GM10248 (cell line): Measurements from ENCODE around the gene SERINC5.

Source experiments
- CTCF ChIA-PET: fragments of 300-600 bp; sonication (Branson Sonifier 250); formaldehyde crosslinking; extraction: SDS; loops from one replicate; lab custom pipeline; 2021; ENCODE audit warnings: antibody characterized with exemption; lab: Yijun Ruan, JAX
- POLR2A ChIA-PET: fragments of 350-650 bp; sonication (Branson Sonifier 250); formaldehyde crosslinking; extraction: SDS; loops from one replicate; lab custom pipeline; 2020; ENCODE audit warnings: antibody characterized with exemption; lab: Yijun Ruan, JAX
- DNase-seq: peaks from one replicate; pipeline ENCODE4 v3.0.0; 2012; ENCODE audit errors: extremely low spot score
- TF ChIP-seq, protein P1 (sequence below): IDR thresholded peaks from 2 replicates; pipeline ENCODE4 v1.5.1; 2012; ENCODE audit warnings: mild to moderate bottlenecking, low read depth; ENCODE audit errors: extremely low read depth, missing control alignments, control extremely low read depth

The SERINC5 gene

DNA sequence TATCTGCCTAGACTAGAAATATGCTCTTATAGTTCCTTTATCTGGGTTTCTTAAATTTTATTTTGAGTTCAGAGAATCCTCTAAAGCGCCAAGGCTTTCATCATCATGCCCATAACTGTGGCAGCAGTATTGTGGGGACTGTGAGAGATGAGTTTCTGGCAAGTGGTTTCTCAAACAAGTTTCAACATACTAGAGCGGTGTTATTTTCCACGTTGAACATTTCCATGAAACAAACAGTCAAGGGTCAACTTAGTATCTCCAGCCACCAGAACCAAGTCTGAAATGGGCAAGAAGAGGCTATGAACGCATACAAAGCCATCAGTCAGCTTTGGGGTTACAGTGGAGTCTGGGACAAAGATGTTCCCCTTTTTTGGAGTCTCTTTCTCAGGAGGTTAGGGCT, 40.3 kb downstream of the SERINC5 start:
- CTCF ChIA-PET = interaction anchor here (1.5 kb wide), 1 partner anchor 10 kb away, joined by 6 read pairs; no protein-coding TSS in a partner anchor
- POLR2A ChIA-PET = no interaction called here
- no peak for DNase-seq
- TF ChIP-seq, protein P1, sequence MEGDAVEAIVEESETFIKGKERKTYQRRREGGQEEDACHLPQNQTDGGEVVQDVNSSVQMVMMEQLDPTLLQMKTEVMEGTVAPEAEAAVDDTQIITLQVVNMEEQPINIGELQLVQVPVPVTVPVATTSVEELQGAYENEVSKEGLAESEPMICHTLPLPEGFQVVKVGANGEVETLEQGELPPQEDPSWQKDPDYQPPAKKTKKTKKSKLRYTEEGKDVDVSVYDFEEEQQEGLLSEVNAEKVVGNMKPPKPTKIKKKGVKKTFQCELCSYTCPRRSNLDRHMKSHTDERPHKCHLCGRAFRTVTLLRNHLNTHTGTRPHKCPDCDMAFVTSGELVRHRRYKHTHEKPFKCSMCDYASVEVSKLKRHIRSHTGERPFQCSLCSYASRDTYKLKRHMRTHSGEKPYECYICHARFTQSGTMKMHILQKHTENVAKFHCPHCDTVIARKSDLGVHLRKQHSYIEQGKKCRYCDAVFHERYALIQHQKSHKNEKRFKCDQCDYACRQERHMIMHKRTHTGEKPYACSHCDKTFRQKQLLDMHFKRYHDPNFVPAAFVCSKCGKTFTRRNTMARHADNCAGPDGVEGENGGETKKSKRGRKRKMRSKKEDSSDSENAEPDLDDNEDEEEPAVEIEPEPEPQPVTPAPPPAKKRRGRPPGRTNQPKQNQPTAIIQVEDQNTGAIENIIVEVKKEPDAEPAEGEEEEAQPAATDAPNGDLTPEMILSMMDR = no peak

GRCh38 chr5:80213466-80213865, 42.4 kb downstream of the SERINC5 start:
- ChIA-PET POLR2A (no interaction called here), CTCF (interaction anchor here (1.2 to 1.8 kb wide), 2 partner anchors 9 to 122 kb away, joined by 4 read pairs; no protein-coding TSS in a partner anchor)
- TF ChIP-seq, protein P1 = no peak
- no peak for DNase-seq

DNA sequence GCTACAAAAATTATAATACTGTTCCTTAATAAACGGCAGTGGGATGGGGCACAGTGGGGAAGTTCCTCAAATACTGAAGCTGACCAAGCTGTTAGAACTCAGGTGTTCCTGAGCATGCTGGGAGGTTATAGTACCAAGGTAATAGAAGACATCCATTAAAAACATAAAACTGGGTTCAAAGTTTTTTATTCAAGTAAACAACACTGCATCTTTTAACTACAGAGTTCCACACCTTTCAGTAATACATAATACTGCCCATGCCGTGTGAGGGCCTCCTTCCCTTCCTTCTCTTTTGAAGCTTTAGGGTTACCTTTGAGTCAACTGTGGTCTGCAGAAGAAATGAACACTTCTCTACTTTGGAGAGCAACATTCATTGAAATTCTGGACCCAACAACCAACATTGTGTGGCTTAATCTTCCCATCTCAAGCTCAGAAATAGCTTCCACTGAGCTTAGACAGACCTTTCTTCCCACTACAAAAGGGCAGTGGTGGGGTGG, 43.6 kb downstream of the SERINC5 start:
- ChIA-PET CTCF (interaction anchor here (1.0 to 1.8 kb wide), 6 partner anchors 8 to 129 kb away, joined by 3 to 4 read pairs (median 4); no protein-coding TSS in a partner anchor), POLR2A (interaction anchor here (0.6 kb wide), 1 partner anchor 27 kb away, joined by 9 read pairs; no protein-coding TSS in a partner anchor)
- no peak for DNase-seq
- TF ChIP-seq, protein P1 = no peak

GRCh38 chr5:80211327-80211726, 44.5 kb downstream of the SERINC5 start:
- POLR2A ChIA-PET = no interaction called here

DNA sequence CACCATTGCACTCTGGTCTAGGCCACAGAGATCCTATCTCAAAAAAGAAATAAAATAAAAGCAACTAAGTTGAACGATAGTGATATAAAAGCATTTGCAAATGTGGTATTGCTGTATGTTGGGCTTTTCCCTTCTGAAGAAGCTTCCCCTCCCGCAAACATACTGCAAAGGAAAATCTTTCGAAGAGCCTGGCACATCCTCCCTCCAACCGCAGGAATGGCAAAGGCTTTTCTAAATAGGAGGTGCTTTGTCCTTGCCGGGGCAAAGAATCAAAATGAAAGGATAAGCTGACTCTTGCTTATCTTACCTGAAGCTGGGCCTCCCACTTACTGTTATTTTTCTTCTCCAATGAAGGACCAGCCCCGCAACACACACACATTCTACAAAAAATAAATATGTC, 45.8 kb downstream of the SERINC5 start:
- ChIA-PET POLR2A (no interaction called here), CTCF (no interaction called here)
- TF ChIP-seq, protein P1 = no peak
- no peak for DNase-seq

More at GRCh38 chr5:80211327-80211726, 44.5 kb downstream of the SERINC5 start:
- no peak for DNase-seq
- TF ChIP-seq, protein P1 = no peak
- CTCF ChIA-PET = interaction anchor here (1.4 kb wide), 1 partner anchor 9 kb away, joined by 3 read pairs; no protein-coding TSS in a partner anchor

- ChIA-PET POLR2A (no interaction called here), CTCF (no interaction called here)
- TF ChIP-seq, protein P1 = no peak
- DNase-seq = no peak
Measured at GRCh38 chr5:80208381-80208780, 47.5 kb downstream of the SERINC5 start.
